ENCODE data around the gene TMOD2.
"Not testable (repeated sequence)": the region's sequence is repeated elsewhere in the genome, so short reads cannot be mapped to it uniquely, and the experiment has no call there.

The TMOD2 gene

GRCh38 chr15:51770902-51771301 lies 19.5 kb downstream of the TMOD2 start:
- no peak for DNase-seq (ENCODE audit: low read depth in 2 of 2)

- DNase-seq (ENCODE audit: low read depth in 2 of 2): no peak
These were observed 20.4 kb downstream of the TMOD2 start for GRCh38 chr15:51771773-51772172.

GRCh38 chr15:51774916-51775315 lies 23.5 kb downstream of the TMOD2 start:
- no peak for DNase-seq (ENCODE audit: low read depth in 2 of 2)

GRCh38 chr15:51775967-51776816 lies 24.8 kb downstream of the TMOD2 start:
- peak in 1 of 2 experiments; percentile 33 for DNase-seq (ENCODE audit: low read depth in 2 of 2)

- DNase-seq (ENCODE audit: low read depth in 2 of 2): peak; percentile 21 to 47
These were observed 25.7 kb downstream of the TMOD2 start for GRCh38 chr15:51776952-51777569.

GRCh38 chr15:51780636-51781035 lies 29.2 kb downstream of the TMOD2 start:
- no peak for DNase-seq (ENCODE audit: low read depth in 2 of 2)

GRCh38 chr15:51781506-51781905 lies 30.1 kb downstream of the TMOD2 start:
- no peak for DNase-seq (ENCODE audit: low read depth in 2 of 2)

- DNase-seq (ENCODE audit: low read depth in 2 of 2): no peak
These were observed 31.0 kb downstream of the TMOD2 start for GRCh38 chr15:51782357-51782896.

- no peak for DNase-seq (ENCODE audit: low read depth in 2 of 2)
These were observed 32.6 kb downstream of the TMOD2 start for GRCh38 chr15:51783967-51784366.

- DNase-seq (ENCODE audit: low read depth in 2 of 2): not testable (repeated sequence)
These were observed 35.7 kb downstream of the TMOD2 start for GRCh38 chr15:51787130-51787529.

GRCh38 chr15:51792474-51792873 lies 41.1 kb downstream of the TMOD2 start:
- not testable (repeated sequence) for DNase-seq (ENCODE audit: low read depth in 2 of 2)

- DNase-seq (ENCODE audit: low read depth in 2 of 2): no peak
These were observed 42.3 kb downstream of the TMOD2 start for GRCh38 chr15:51793521-51794305.

- DNase-seq (ENCODE audit: low read depth in 2 of 2): no peak
These were observed 45.5 kb downstream of the TMOD2 start for GRCh38 chr15:51796847-51797401.

GRCh38 chr15:51798281-51798680 lies 46.9 kb downstream of the TMOD2 start:
- DNase-seq (ENCODE audit: low read depth in 2 of 2): no peak

GRCh38 chr15:51799282-51800252 lies 48.2 kb downstream of the TMOD2 start:
- DNase-seq (ENCODE audit: low read depth in 2 of 2): no peak

GRCh38 chr15:51801391-51801835 lies 50.0 kb downstream of the TMOD2 start:
- DNase-seq (ENCODE audit: low read depth in 2 of 2): no peak

- DNase-seq (ENCODE audit: low read depth in 2 of 2): no peak
These were observed 51.2 kb downstream of the TMOD2 start for GRCh38 chr15:51802593-51802992.

- DNase-seq (ENCODE audit: low read depth in 2 of 2): no peak
These were observed 52.6 kb downstream of the TMOD2 start for GRCh38 chr15:51803965-51804364.

- DNase-seq (ENCODE audit: low read depth in 2 of 2): no peak
These were observed 54.7 kb downstream of the TMOD2 start for GRCh38 chr15:51806123-51806522.

- DNase-seq (ENCODE audit: low read depth in 2 of 2): no peak
These were observed 58.1 kb downstream of the TMOD2 start for GRCh38 chr15:51809457-51809856.

- DNase-seq (ENCODE audit: low read depth in 2 of 2): no peak
These were observed 61.2 kb downstream of the TMOD2 start for GRCh38 chr15:51812598-51812997.
